Measurements from ENCODE around the gene SUPT3H. TPM values are rescaled to one million over a fixed set of nuclear protein-coding genes. Genes with fewer than 3 reads are reported as not detected.
"Not testable (repeated sequence)": the region's sequence is repeated elsewhere in the genome, so short reads cannot be mapped to it uniquely, and the experiment has no call there.

SUPT3H gene
- total RNA-seq, 1 experiment from 2014 or later = 6.4 TPM

DNA sequence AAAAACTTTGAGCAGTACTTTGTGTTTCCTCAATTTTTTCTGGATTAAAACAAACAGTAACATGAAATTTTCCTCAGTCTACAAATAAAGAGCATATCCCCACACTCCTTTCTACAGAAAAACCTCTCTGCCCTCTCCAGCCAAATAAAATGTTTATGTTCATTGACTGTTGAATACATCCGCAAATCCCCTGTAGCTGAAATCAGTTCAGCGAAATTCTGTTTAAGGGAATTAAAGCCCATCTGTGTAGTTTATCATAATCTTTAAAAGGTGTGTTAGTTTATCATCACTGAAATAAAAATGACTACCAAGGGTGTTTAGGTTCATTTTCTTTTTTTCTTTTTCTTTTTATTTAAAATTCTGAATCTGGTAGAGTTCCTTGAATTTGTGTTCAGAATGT is 207.4 kb downstream of the SUPT3H start:
- in situ Hi-C loops (cut with HindIII; ENCODE audit: low pct_unique_long_range_greater_than_20kb, low sequenced_read_pairs) = no loop called here
- no peak for DNase-seq (ENCODE audit: low read depth, low spot score)

DNA sequence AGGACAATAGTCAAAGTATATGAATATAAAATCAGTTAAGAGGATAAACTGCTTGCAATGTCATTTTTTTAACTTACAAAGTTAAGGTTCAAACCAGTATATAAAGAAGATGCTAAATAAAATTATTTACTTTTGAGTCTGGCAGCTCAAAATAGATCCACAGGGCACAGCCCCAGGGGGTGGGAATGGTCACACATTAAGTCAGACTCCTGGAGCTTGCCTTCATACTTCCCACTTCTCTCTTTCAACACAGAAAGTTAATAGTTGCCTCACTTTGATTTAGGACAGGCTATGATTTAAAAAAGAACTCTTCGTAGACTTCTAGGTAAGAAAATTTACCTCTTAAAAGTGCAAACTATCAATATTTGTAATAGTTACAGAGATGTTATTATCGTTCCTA is 207.9 kb downstream of the SUPT3H start:
- no peak for DNase-seq (ENCODE audit: low read depth, low spot score)
- in situ Hi-C loops (cut with HindIII; ENCODE audit: low pct_unique_long_range_greater_than_20kb, low sequenced_read_pairs) = no loop called here

DNA sequence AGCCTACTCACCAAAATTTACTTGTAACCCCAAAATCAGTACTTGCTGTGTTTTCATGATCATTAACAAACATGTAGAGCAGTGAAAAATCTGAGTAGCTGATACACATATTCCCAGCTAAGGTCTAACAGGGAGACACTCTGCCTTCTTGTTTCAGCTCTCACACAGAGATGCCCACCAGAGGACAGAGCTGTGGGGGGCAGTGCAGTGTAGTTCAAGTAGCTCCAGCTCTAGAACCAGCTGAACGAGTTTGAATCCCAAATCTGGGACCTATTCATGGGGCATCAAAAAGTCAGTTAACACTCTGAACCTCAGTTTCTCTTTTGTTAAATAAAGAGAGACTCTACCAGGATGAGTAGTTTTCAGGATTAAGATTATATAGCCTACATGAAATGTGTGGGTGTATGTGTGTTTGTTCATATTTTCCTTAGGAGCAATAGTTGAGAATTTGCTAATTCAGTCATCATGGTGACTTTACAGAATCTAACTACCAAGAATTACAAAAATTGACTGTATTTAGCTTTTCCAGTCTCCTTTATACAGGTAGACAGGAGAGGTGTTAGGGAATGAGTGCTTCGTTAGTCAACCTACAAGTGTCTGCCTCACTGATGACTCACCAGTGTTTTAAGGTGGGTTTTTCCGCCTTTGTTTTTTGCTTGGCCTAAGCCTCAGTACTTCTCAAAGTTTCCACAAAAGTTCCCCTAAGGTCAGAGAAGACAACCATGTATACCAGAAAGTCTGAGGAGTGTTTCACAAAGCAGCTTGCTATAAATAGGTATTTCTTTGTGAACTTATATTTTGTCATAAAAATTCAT is 213.6 kb downstream of the SUPT3H start:
- no peak for DNase-seq (ENCODE audit: low read depth, low spot score)
- in situ Hi-C loops (cut with HindIII; ENCODE audit: low pct_unique_long_range_greater_than_20kb, low sequenced_read_pairs) = no loop called here

DNA sequence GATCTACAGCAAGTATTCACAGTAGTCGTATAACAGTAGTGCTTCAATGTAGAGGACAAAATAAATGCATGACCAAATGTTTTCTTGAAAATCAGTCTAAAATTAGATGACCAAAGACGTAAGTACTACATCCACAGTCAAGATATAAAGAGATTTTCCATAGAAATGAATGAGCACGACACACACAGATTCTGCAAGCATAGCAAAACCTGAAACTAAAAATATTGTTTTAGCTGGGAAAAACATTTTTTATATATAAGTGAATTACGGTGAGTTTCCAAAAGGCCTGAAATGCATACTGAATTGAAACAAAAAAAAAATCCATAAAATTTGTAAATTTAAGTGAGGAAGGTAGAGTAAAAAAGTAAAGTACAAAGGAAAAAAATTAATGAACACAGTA is 217.4 kb downstream of the SUPT3H start:
- in situ Hi-C loops (cut with HindIII; ENCODE audit: low pct_unique_long_range_greater_than_20kb, low sequenced_read_pairs) = no loop called here
- no peak for DNase-seq (ENCODE audit: low read depth, low spot score)

DNA sequence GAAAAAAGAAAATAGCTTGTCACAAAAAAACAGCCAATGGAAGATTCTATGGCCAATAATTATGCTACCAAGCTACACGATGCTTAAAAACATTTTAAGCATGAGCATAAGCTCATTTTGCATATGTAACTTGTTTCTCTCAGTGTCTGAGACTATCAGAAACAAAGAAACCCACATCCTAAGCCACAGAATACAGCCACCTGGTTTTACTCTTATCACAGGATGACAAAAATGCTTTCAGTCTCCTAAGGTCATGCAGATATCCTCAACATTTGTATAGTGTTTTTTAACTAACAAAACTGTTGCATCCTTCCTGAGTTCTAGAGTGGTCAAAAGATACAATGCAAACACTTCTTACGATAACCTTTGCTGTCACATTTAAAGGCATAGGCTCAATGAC is 221.7 kb downstream of the SUPT3H start:
- DNase-seq (ENCODE audit: low read depth, low spot score) = no peak
- in situ Hi-C loops (cut with HindIII; ENCODE audit: low pct_unique_long_range_greater_than_20kb, low sequenced_read_pairs) = no loop called here

DNA sequence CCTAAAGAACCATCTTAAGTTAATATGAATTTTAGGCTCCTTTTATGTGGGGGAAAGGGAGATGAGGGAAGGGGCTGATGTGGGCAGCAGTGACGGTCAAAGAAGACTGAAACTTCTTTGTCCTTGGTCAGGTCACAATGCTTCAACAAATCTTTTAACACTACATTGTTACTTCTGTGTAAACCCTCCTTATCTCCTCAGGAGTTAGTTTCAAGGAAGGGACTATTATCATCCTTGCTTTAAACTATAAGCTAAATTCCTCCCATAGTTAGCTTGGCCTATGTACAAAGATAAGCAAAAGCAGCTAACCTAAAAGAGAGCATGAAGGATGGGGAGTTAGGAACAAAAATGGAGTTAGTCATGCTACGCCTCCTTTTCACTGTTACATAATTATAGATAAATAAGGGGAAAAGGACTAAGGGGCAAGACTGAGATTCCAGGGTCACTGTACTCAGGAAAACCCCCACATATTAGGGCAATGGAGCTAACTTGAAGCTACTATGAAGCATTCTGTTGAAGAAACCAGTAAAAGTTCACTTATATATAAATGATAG is 222.3 kb downstream of the SUPT3H start:
- no peak for DNase-seq (ENCODE audit: low read depth, low spot score)

DNA sequence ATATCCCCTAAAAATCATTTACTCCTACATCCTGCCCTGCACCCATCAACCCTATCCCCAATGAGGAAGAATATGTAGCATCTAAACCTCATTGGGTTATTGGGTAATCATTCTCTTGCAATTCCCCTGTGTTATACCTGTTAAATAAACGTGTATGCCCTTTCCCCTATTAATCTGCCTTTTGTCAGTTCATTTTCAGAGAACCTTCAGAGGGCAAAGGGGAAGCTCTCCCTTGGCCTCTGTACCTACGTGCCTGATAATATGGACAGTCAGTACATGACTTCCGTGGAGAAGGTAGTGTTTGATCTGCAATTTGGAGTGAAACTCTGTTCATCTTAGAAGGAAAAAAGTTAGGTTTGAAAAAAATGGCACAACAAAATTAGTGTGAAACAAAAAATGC is 223.1 kb downstream of the SUPT3H start:
- in situ Hi-C loops (cut with HindIII; ENCODE audit: low pct_unique_long_range_greater_than_20kb, low sequenced_read_pairs) = no loop called here
- DNase-seq (ENCODE audit: low read depth, low spot score) = no peak

More for the DNA sequence above, 222.3 kb downstream of the SUPT3H start:
- in situ Hi-C loops (cut with HindIII; ENCODE audit: low pct_unique_long_range_greater_than_20kb, low sequenced_read_pairs) = no loop called here

DNA sequence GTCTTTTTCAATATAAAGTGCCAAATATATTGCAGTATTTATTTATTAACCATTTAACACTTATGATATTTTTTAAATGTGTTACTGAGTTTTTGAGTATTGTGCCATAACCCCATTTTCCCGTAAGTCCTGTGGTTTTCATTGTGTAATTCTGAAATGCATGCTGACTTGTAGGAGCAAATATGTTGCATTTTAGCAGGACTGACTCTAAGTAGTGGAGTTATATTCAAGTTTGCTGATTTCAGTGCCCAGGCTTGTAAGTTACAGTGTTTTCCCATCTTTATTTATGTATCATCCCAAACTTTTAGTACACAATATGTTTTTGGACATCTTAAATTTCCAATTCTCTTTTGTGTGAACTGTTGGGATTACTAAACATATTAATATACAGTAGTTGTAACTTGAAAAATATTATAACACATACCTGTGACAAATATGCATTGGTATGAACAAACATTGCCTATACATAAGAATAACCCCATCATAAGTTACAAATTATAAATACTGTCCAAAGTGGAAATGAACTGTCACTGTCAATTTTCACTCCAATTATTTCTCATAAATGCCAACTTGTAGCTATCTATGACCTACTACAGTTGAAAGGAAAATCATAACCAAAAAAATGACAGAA is 228.9 kb downstream of the SUPT3H start:
- in situ Hi-C loops (cut with HindIII; ENCODE audit: low pct_unique_long_range_greater_than_20kb, low sequenced_read_pairs) = no loop called here
- no peak for DNase-seq (ENCODE audit: low read depth, low spot score)

DNA sequence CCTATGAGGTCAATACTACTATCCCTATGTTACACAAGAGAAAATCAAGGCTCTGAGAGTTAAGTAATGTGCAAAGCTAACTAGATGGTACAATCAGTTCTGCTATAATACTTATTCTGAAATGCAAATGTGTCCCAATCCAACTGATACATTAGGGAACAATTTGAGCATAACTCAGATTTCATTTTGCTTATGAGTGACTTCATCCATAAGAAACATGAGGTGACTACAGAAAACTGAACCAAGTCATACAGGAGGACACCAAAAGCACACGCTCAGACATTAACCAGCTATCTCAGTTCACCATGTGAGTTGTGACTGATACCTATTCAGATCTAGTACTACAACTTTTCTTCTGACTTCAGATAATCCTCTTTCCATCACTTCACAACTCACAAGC is 229.5 kb downstream of the SUPT3H start:
- in situ Hi-C loops (cut with HindIII; ENCODE audit: low pct_unique_long_range_greater_than_20kb, low sequenced_read_pairs) = no loop called here

DNA sequence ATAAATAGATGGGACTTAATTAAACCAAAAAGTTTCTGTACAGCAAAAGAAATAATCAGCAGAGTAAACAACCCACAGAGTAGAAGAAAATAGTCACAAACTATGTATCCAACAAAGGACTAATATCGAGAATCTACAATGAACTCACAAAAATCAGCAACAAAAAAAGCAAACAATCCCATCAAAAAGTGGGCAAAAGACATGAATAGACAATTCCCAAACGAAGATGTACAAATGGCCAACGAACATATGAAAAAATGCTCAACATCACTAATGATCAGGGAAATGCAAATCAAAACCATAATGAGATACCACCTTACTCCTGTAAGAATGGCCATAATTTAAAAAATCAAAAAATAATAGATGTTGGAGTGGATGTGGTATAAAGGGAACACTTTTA is 232.1 kb downstream of the SUPT3H start:
- in situ Hi-C loops (cut with HindIII; ENCODE audit: low pct_unique_long_range_greater_than_20kb, low sequenced_read_pairs); DNase-seq (ENCODE audit: low read depth, low spot score): not testable (repeated sequence)

More for the DNA sequence above, 229.5 kb downstream of the SUPT3H start:
- DNase-seq (ENCODE audit: low read depth, low spot score) = no peak

DNA sequence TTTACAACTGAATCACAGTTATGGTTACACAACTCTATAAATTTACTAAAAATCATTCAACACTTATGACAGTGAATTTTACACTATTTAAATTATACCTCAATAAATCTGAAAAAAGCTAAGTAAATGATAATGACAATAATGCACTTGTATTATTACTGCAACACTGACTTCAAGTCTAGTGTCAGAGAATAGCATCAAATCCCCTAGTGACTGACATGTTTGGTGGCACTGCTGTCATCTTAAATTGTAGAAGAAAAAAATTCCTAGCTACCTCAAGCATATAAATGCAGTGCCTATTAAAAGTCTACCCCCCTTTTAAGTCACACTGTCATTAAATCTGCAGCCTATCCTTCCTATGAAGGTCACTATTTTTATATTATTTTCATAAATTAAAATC is 239.0 kb downstream of the SUPT3H start:
- DNase-seq (ENCODE audit: low read depth, low spot score) = no peak
- in situ Hi-C loops (cut with HindIII; ENCODE audit: low pct_unique_long_range_greater_than_20kb, low sequenced_read_pairs) = no loop called here

DNA sequence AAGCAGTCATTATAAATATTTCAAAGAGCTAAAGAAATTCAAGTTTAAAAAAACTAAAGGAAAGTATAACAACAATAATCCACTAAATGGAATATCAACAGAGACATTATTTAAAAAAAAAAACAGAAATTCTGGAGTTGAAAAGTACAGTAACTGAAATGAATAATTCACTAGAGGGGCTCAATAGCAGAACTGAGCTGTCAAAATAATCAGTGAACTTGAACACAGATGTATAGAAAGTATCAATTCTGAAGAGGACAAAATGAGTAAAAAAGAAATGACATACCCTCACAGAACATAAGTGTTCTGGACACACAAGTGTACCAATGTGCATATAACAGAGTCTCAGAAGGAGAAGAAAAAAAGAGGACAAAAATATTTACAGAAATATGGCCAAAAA is 241.2 kb downstream of the SUPT3H start:
- in situ Hi-C loops (cut with HindIII; ENCODE audit: low pct_unique_long_range_greater_than_20kb, low sequenced_read_pairs) = no loop called here
- DNase-seq (ENCODE audit: low read depth, low spot score) = no peak

DNA sequence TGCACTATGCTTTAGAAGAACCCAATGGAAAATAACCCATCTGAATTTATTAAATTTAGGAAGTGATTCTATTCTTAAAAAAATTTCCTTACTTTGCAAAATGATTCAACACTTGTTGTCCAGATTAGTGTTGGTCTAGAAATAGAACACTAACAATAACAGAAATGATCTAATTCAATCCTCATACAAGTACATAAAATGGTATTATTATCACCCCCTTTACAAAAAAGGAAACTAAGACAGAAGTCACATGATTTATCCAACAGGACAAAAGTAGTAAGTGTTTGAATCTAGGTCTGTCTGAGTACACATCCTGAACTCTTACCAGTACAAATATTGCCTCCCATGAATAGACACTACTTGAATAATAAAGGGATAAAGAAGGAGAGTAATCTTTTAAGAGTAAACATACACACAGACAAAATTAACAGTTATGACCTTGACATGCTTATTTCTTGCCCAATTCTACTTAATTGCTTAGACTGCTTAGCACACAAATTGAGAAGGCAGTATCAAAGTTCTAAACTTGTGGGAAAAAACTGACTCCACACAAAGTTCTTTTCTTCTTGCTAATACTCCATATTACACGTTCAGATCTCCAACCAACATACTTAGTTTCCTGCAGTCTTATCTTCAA is 245.0 kb downstream of the SUPT3H start:
- DNase-seq (ENCODE audit: low read depth, low spot score) = no peak
- in situ Hi-C loops (cut with HindIII; ENCODE audit: low pct_unique_long_range_greater_than_20kb, low sequenced_read_pairs) = no loop called here

DNA sequence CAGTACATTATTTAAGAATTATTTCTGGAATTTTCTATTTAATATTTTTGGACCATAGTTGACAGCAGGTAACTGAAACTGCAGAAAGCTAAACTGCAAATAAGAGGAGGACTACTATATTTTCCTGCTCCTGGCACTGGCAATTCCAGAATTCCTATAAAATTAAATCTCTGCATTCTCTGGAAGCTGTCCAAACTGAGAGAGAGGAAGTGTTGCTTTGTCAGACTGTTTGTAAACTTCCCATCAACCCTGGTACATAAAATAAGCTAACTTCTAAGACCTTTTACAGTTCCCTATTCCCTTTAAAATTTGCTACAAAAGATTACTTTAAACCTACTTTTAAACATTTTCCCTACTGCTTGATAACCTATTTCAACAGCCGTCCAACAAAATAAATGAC is 245.7 kb downstream of the SUPT3H start:
- no peak for DNase-seq (ENCODE audit: low read depth, low spot score)
- in situ Hi-C loops (cut with HindIII; ENCODE audit: low pct_unique_long_range_greater_than_20kb, low sequenced_read_pairs) = no loop called here

DNA sequence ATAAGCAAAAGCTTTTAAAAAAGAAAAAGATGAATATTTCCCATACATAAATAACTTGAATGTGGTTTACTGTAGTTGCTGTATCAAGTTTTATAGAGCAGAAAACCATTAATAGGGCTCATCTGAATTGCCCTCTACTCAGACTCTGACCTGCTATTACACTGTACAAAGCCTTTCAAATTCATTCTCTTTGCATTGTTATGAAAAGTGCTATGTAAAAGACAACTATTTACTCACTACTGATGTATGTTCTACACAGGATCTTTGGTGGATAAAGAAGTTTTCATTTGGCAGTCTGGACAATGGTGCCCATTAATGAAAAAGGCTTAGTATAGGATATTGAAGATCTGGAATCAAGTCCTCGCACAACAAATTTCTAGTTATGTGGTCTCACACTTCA is 248.7 kb downstream of the SUPT3H start:
- no peak for DNase-seq (ENCODE audit: low read depth, low spot score)
- in situ Hi-C loops (cut with HindIII; ENCODE audit: low pct_unique_long_range_greater_than_20kb, low sequenced_read_pairs) = no loop called here

DNA sequence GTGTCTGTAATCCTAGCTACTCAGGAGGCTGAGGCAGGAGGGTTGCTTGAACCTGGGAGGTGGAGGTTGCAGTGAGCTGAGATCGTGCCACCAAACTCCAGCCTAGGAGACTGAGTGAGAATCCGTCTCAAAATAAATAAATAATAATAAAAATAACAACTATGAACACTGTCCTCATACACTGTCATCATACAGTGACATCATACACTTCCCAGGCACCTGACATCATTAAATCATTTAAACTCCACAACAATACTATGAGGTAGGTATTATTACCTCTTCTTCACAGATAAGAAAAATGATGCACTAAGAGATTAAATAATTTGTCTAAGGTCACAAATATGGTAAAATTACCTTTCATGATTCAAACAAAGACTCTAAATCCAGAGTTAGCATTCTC is 250.5 kb downstream of the SUPT3H start:
- in situ Hi-C loops (cut with HindIII; ENCODE audit: low pct_unique_long_range_greater_than_20kb, low sequenced_read_pairs) = no loop called here
- DNase-seq (ENCODE audit: low read depth, low spot score) = no peak

DNA sequence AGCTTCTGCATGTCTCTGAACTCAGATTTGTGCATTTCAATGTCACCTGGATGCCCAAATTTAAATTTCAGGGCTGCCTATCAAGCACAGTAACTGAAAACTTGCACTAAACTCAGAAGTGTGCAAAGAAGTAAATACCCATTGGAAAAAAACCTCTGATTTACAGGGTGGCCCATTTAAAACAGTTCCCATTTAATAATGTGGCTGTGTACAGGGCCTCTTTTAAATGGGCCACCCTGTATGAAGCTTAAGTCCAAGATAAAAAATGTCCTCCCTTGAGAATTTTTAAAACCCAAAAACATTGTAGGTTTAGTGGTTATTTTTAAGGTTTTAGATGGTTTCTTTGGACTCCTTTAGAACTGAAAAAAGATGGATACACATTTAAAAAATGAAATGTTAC is 251.7 kb downstream of the SUPT3H start:
- in situ Hi-C loops (cut with HindIII; ENCODE audit: low pct_unique_long_range_greater_than_20kb, low sequenced_read_pairs) = no loop called here
- no peak for DNase-seq (ENCODE audit: low read depth, low spot score)

DNA sequence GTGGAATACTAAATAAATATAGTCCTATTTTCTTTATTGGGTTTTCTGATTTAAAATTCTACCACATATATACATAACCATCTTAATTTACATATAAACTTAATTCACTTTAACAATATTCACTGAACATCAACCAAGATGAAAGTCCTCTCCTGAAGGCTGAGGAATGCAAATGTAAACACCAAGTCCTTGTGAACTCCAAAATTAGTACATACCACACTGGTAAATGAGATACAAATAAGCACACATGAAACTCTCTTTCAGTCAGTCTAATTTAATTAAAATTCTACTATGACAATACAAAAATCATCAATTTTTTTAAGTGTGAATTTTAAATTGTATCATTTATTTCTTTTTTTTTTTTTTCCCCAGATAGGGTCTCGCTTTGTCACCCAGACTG is 254.7 kb downstream of the SUPT3H start:
- in situ Hi-C loops (cut with HindIII; ENCODE audit: low pct_unique_long_range_greater_than_20kb, low sequenced_read_pairs) = no loop called here
- DNase-seq (ENCODE audit: low read depth, low spot score) = no peak

DNA sequence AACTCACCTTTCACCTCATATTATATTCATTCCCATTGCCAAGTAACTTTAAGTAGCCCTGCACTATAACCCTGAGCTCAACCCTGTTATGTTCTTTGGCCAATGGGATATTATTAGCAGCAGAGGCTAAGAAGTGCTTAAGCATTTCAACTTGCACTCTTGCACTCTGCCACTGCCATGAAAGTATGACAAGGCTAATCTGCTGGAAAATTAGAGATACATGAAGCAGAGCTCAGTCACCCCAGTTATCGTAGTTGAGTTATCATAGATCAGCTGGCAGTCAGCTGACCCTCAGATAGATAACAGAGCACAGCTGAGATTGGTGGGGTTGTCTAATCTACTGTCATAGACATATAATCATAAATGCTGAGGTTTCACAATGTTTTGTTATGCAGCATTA is 259.0 kb downstream of the SUPT3H start:
- in situ Hi-C loops (cut with HindIII; ENCODE audit: low pct_unique_long_range_greater_than_20kb, low sequenced_read_pairs) = no loop called here
- DNase-seq (ENCODE audit: low read depth, low spot score) = no peak
